ENCODE results near the gene ARRB1. TPM values are rescaled to one million over a fixed set of nuclear protein-coding genes. Genes with fewer than 3 reads are reported as not detected.
"Not testable (repeated sequence)": the region's sequence is repeated elsewhere in the genome, so short reads cannot be mapped to it uniquely, and the experiment has no call there.

Gene ARRB1
- polyA plus RNA-seq, 1 of the 3 experiments (the other 2 are of a cell fraction) = 7.0 TPM

DNA sequence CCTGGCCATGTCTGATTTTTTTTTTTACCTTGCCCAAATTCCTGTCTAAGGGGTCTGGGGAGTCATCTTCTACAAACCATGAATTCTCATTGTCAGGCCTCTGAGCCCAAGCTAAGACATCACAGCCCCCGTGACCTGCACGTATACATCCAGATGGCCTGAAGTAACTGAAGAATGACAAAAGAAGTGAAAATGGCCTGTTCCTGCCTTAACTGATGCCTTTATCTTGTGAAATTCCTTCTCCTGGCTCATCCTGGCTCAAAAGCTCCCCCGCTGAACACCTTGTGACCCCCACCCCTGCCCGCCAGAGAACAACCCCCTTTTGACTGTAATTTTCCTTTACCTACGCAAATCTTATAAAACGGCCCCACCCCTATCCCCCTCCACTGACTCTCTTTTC lies 20.2 kb downstream of the ARRB1 start:
- peaks cover 9 to 37% of the 10 kb centered on the region in 2 experiments; a peak in 3 of 4 replicates for H3K4me1 ChIP-seq (ENCODE audit: control insufficient read depth in 1 of 2, insufficient read depth in 2 of 2, low read depth in 1 of 2, low read length in 1 of 2)
- H3K79me2 ChIP-seq (ENCODE audit: insufficient read depth); H3K36me3 ChIP-seq (replicated peaks in 1 of 2; ENCODE audit: control insufficient read depth in 1 of 2, insufficient read depth in 2 of 2, low read length in 1 of 2); H2AFZ ChIP-seq (ENCODE audit: low read depth); H3K9ac ChIP-seq; H3F3A ChIP-seq (replicated peaks; ENCODE audit: insufficient read depth); POLR2A ChIA-PET; H4K20me1 ChIP-seq (ENCODE audit: insufficient read depth); H3K27me3 ChIP-seq (ENCODE audit: insufficient read depth); H3K4me3 ChIP-seq (ENCODE audit: low read depth in 2 of 2, low read length in 1 of 2); H3K4me2 ChIP-seq; DNase-seq; H3K27ac ChIP-seq (ENCODE audit: low read depth in 2 of 2, low read length in 1 of 2); H3K9me3 ChIP-seq; H3K9me2 ChIP-seq: not testable (repeated sequence)
- whole genome bisulfite sequencing (ENCODE audit: low lambda C conversion rate) = 94% methylated on average over 6 of the region's 6 CpGs
- CTCF ChIA-PET = interaction anchor here (1.1 to 5.6 kb wide), 7 partner anchors 9 to 202 kb away, joined by 3 to 31 read pairs (median 7); partner anchors contain the start of gene ARRB1

DNA sequence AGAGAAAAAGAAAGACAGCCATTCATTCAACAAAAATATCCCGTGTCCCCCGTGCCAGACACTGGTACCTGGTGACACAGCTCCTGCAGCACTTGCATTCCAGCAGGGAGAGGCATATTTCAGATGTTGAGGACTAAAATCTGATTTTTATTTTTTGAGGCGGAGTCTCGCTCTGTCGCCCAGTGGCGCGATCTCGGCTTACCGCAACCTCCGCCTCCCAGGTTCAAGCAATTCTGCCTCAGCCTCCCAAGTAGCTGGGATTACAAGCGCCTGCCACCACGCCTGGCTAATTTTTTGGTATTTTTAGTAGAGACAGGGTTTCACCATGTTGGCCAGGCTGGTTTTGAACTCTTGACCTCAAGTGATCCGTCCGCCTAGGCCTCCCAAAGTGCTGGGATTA lies 20.6 kb downstream of the ARRB1 start:
- H4K20me1 ChIP-seq (ENCODE audit: insufficient read depth); H3K9me2 ChIP-seq; H3K36me3 ChIP-seq (replicated peaks in 1 of 2; ENCODE audit: control insufficient read depth in 1 of 2, insufficient read depth in 2 of 2, low read length in 1 of 2); H3K27me3 ChIP-seq (ENCODE audit: insufficient read depth); DNase-seq; H3F3A ChIP-seq (replicated peaks; ENCODE audit: insufficient read depth); H3K4me3 ChIP-seq (ENCODE audit: low read depth in 2 of 2, low read length in 1 of 2); H3K9me3 ChIP-seq; H3K4me2 ChIP-seq; H2AFZ ChIP-seq (ENCODE audit: low read depth); H3K27ac ChIP-seq (ENCODE audit: low read depth in 2 of 2, low read length in 1 of 2); H3K9ac ChIP-seq; H3K79me2 ChIP-seq (ENCODE audit: insufficient read depth): not testable (repeated sequence)
- POLR2A ChIA-PET = interaction anchor here (0.9 to 1.0 kb wide), 2 partner anchors 8 to 10 kb away, joined by 3 read pairs; no protein-coding TSS in a partner anchor
- H3K4me1 ChIP-seq (ENCODE audit: control insufficient read depth in 1 of 2, insufficient read depth in 2 of 2, low read depth in 1 of 2, low read length in 1 of 2) = peaks cover 11 to 33% of the 10 kb centered on the region in 2 experiments; a peak in 3 of 4 replicates
- 99% methylated on average over 14 of the region's 14 CpGs for WGBS (ENCODE audit: low lambda C conversion rate)
- CTCF ChIA-PET = interaction anchor here (0.7 to 5.6 kb wide), 11 partner anchors 10 to 202 kb away, joined by 3 to 31 read pairs (median 4); no protein-coding TSS in a partner anchor

DNA sequence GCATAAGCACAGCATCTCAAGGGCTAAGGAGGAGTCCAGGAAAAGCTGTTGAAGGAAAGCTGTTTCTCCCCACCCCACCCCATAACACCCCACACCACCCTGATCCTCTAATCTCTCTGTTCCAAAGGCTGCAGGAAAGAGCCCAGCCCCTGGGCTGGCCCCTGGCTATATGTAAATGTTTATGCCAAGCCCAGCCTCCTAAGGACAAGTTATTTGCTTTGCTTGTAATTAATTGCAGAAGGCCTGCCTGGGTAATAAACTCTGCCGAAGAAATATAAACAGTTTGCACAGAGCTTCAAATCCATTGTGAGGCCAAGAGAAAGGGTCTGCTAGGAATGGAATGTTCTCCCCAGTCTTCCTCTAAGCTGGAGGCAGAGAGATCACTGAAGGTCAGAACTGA lies 21.2 kb downstream of the ARRB1 start:
- CTCF ChIA-PET = interaction anchor here (0.7 to 5.6 kb wide), 10 partner anchors 9 to 203 kb away, joined by 3 to 31 read pairs (median 6); no protein-coding TSS in a partner anchor
- POLR2A ChIA-PET = interaction anchor here (0.9 to 1.0 kb wide), 2 partner anchors 9 to 10 kb away, joined by 3 read pairs; no protein-coding TSS in a partner anchor
- H3K4me3 ChIP-seq (ENCODE audit: low read depth in 2 of 2, low read length in 1 of 2) = no peak overlapping the region
- no peaks in the 10 kb centered on the region for H3K27me3 ChIP-seq (ENCODE audit: insufficient read depth)
- H3K9me3 ChIP-seq = no peaks in the 10 kb centered on the region
- H3K9me2 ChIP-seq = no peaks in the 10 kb centered on the region
- no peaks in the 10 kb centered on the region for H3K36me3 ChIP-seq (replicated peaks in 1 of 2; ENCODE audit: control insufficient read depth in 1 of 2, insufficient read depth in 2 of 2, low read length in 1 of 2)
- H3K4me1 ChIP-seq (ENCODE audit: control insufficient read depth in 1 of 2, insufficient read depth in 2 of 2, low read depth in 1 of 2, low read length in 1 of 2) = peaks cover 11 to 32% of the 10 kb centered on the region in 2 experiments; a peak in 3 of 4 replicates
- H3K9ac ChIP-seq = no peak overlapping the region
- no peak for TF ChIP-seq EZH2phosphoT487 (IDR thresholded peaks at IDR 0.05; ENCODE audit: borderline replicate concordance, low read depth)
- no peak for TF ChIP-seq TEAD4 (IDR thresholded peaks at IDR 0.05; ENCODE audit: borderline replicate concordance, insufficient read depth)
- TF ChIP-seq RAD21 (IDR thresholded peaks at IDR 0.05; ENCODE audit: low read length) = no peak
- no peak for TF ChIP-seq FOXJ3 (CRISPR knock-in tag; IDR thresholded peaks at IDR 0.05)
- TF ChIP-seq, protein P1, sequence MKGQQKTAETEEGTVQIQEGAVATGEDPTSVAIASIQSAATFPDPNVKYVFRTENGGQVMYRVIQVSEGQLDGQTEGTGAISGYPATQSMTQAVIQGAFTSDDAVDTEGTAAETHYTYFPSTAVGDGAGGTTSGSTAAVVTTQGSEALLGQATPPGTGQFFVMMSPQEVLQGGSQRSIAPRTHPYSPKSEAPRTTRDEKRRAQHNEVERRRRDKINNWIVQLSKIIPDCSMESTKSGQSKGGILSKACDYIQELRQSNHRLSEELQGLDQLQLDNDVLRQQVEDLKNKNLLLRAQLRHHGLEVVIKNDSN (IDR thresholded peaks at IDR 0.05; ENCODE audit: borderline replicate concordance, low read depth) = no peak
- TF ChIP-seq EP300 (IDR thresholded peaks at IDR 0.05; ENCODE audit: borderline replicate concordance in 1 of 2, low read depth in 1 of 2, low read length in 1 of 2) = no peak
- no peak for TF ChIP-seq ELF1 (IDR thresholded peaks at IDR 0.05)
- no peak for TF ChIP-seq RFX5 (IDR thresholded peaks at IDR 0.05; ENCODE audit: low read length)
- no peak for TF ChIP-seq TAF1 (IDR thresholded peaks at IDR 0.05; ENCODE audit: borderline replicate concordance, low read depth, low read length)
- H3K27ac ChIP-seq (ENCODE audit: low read depth in 2 of 2, low read length in 1 of 2) = no peak overlapping the region
- no peaks in the 10 kb centered on the region for H4K20me1 ChIP-seq (ENCODE audit: insufficient read depth)
- H3F3A ChIP-seq (replicated peaks; ENCODE audit: insufficient read depth) = no peaks in the 10 kb centered on the region
- DNase-seq = no peak
- WGBS (ENCODE audit: low lambda C conversion rate) = 38% methylated on average over 1 of the region's 1 CpG
- H3K79me2 ChIP-seq (ENCODE audit: insufficient read depth) = no peaks in the 10 kb centered on the region
- no peak overlapping the region for H3K4me2 ChIP-seq
- no peak overlapping the region for H2AFZ ChIP-seq (ENCODE audit: low read depth)

All from SK-N-SH (cell line).